K562 (cell line): ENCODE results near the gene KYAT1. TPM values are rescaled to one million over a fixed set of nuclear protein-coding genes. Genes with fewer than 3 reads are reported as not detected.

Source experiments
- ELF2 ChIP-seq: fragments of 250-450 bp; sonication (Bioruptor Pico); IDR thresholded peaks from 2 replicates; pipeline ENCODE4 v1.5.0; 2021; ENCODE audit warnings: mild to moderate bottlenecking
- FOS ChIP-seq: IDR thresholded peaks from 3 replicates; pipeline ENCODE4 v1.6.1; 2011; ENCODE audit not compliant: insufficient read length; ENCODE audit errors: extremely low read depth
- FOSL1 ChIP-seq: fragments of 200-800 bp; sonication (Bioruptor generic); conservative IDR thresholded peaks from 2 replicates; pipeline ENCODE4 v1.6.1; 2016; ENCODE audit warnings: missing genetic modification characterization, missing compliant biosample characterization
- HMGXB4 ChIP-seq: sonication (generic); formaldehyde crosslinking; IDR thresholded peaks from 2 replicates; pipeline ENCODE4 v1.8.1; 2023; ENCODE audit warnings: mild to moderate bottlenecking, missing genetic modification reagents
- HNRNPUL1 ChIP-seq: fragments of 200-400 bp; formaldehyde crosslinking; IDR thresholded peaks from 2 replicates; pipeline ENCODE4 v1.6.1; 2017; ENCODE audit warnings: low read length
- MCM7 ChIP-seq, 2 experiments: fragments of 450-650 bp; IDR thresholded peaks; 2 replicates each; pipeline ENCODE4 v1.6.1; 2016 to 2018
- OTX1 ChIP-seq: fragments of 450-650 bp; formaldehyde crosslinking; IDR thresholded peaks from 2 replicates; pipeline ENCODE4 v1.4.0; 2022; ENCODE audit warnings: mild to moderate bottlenecking
- PHF21A ChIP-seq: fragments of 450-650 bp; IDR thresholded peaks from 2 replicates; pipeline ENCODE4 v1.6.1; 2017; ENCODE audit warnings: low read depth, borderline replicate concordance
- RBFOX2 ChIP-seq: fragments of 200-400 bp; formaldehyde crosslinking; IDR thresholded peaks from 2 replicates; pipeline ENCODE4 v1.6.1; 2017; ENCODE audit warnings: low read depth, mild to moderate bottlenecking, low read length, moderate library complexity
- SLC30A9 ChIP-seq: fragments of 250-450 bp; sonication (Bioruptor Pico); IDR thresholded peaks from 2 replicates; pipeline ENCODE4 v1.8.0; 2022; ENCODE audit warnings: mild to moderate bottlenecking, moderate library complexity
- SMARCB1 ChIP-seq: IDR thresholded peaks from 2 replicates; pipeline ENCODE4 v1.6.1; 2011; ENCODE audit warnings: improper control_type of control experiment, low read depth; ENCODE audit not compliant: insufficient read length
- TOE1 ChIP-seq, 2 experiments: fragments of 450-650 bp in 1 of 2; sonication (generic) in 1 of 2; formaldehyde crosslinking in 1 of 2; IDR thresholded peaks; 2 replicates each; pipeline versions ENCODE4 v1.7.1 to v1.8.0; 2016 to 2022; ENCODE audit warnings: borderline replicate concordance in 2 of 2, mild to moderate bottlenecking in 2 of 2, antibody characterized with exemption in 1 of 2, inconsistent platforms in 1 of 2, low read depth in 1 of 2, missing genetic modification reagents in 1 of 2, moderate library complexity in 1 of 2
- ZKSCAN1 ChIP-seq: fragments of 150-350 bp; IDR thresholded peaks from 2 replicates; pipeline ENCODE4 v1.6.1; 2016; ENCODE audit warnings: low read depth, low read length
- ZNF140 ChIP-seq: fragments of 250-450 bp; sonication (Bioruptor Pico); IDR thresholded peaks from 2 replicates; pipeline ENCODE4 v1.8.0; 2021; ENCODE audit warnings: moderate library complexity, mild to moderate bottlenecking, inconsistent platforms
- ZNF318 ChIP-seq, 2 experiments: fragments of 450-650 bp; IDR thresholded peaks; 2 replicates each; pipeline ENCODE4 v1.6.1; 2016; ENCODE audit warnings: mild to moderate bottlenecking in 2 of 2, borderline replicate concordance in 1 of 2, low read depth in 1 of 2, moderate library complexity in 1 of 2
- ZNF431 ChIP-seq: sonication (generic); formaldehyde crosslinking; IDR thresholded peaks from 2 replicates; pipeline ENCODE4 v1.8.0; 2022; ENCODE audit warnings: mild to moderate bottlenecking, missing genetic modification reagents
- ZNF668 ChIP-seq: fragments of 250-450 bp; sonication (Bioruptor Pico); IDR thresholded peaks from 2 replicates; pipeline ENCODE4 v1.8.0; 2022; ENCODE audit warnings: mild to moderate bottlenecking, inconsistent platforms
- ZNF785 ChIP-seq: fragments of 250-450 bp; sonication (Bioruptor Pico); IDR thresholded peaks from 2 replicates; pipeline ENCODE4 v1.4.0; 2020; ENCODE audit warnings: mild to moderate bottlenecking
- polyA plus RNA-seq, 8 experiments: library from polyadenylated mRNA; depleted of rRNA in 4 of 8; stranded (reverse) in 5 of 8; unstranded in 3 of 8; fragments of >200 nt; fragmentation: Nextera tagmentation in 2 of 8; fragmentation: Illumina TruSeq in 1 of 8; extraction: Ambion mirVana in 2 of 8; extraction: Trizol in 1 of 8; gene quantifications; 2 replicates each; pipeline versions ENCODE4 v1.2.1 to v1.2.3, GENCODE V29; 2011 to 2014; ENCODE audit warnings: inconsistent platforms in 1 of 8, missing spikeins in 1 of 8
- total RNA-seq, 7 experiments: library from RNA; depleted of rRNA in 6 of 7; stranded (reverse); fragments of >200 nt in 6 of 7; fragmentation: Illumina TruSeq in 2 of 7; extraction: Trizol in 2 of 7; gene quantifications; 2 replicates each; pipeline versions ENCODE4 v1.2.1 to v1.2.3, GENCODE V29; 2011 to 2021; ENCODE audit warnings: low replicate concordance in 1 of 7

Gene KYAT1
- total and polyA plus RNA-seq, 9 of the 15 experiments (the other 6 are each of a cell fraction or from before 2014, with no cell fraction given), result 6.4 to 16.8 (median 11.1) TPM

DNA sequence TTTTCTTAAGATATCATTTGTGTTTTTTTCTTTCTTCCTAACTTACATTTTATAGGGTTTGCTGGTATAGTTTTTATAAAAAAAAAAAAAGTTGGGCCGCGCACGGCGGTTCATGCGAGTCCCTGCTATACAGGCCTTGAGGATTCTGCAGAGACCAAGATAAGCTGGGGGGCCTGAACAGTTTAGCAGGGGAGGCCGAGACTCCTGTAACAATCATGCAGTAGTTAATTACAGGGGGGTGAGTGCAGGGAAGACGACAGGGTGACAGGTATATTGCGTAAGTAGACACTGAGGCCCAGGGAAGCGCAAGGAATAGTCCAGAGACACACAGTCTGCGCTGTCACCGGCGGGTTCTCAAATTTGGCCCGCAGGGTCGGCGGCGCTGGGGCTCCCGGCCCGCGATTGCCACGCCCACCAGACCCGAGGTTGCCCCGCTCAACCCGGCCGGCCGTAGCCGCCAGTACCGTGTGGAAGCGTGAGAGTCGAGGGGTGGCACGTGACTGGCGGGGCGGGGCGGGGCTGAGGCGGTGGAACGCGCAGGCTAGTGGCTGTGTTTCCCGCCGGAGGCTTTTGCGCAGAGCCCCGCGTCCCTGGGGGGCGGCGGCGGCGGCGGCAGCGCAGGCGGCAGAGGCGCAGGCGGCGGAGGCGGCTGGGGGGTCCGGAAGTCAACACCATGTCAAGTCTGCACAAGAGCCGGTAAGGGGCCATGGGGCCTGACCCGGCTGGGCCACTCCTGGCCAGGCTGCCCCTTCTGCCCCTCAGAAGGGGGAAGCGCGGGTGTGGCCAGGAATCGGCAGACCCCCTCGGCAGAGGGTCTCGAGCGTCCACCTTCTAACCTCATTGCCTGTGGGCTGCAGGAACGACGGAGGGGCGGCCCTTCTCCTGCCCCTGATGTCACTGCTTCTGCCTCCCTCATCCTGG is 94.8 kb downstream of the KYAT1 start, which contains the start of gene TBC1D13 (continued):
- TF ChIP-seq ZKSCAN1 (peak; percentile 70; the same call in 1 of the 2 replicates), FOS (no peak), ZNF785 (CRISPR knock-in tag) (no peak), ZNF668 (CRISPR knock-in tag) (peak; percentile 71; the same call in 1 of the 2 replicates), MCM7 (IDR thresholded peaks at IDR 0.05) (no peak), HMGXB4 (CRISPR knock-in tag) (peak; percentile 81; the same call in 1 of the 2 replicates), HNRNPUL1 (no peak), FOSL1 (tag) (peak; percentile 52), ZNF318 (IDR thresholded peaks at IDR 0.05; ENCODE audit: borderline replicate concordance in 1 of 2, low read depth in 1 of 2) (peak in 1 of 2 experiments; percentile 59; a peak in 1 of 4 replicates), ZNF431 (CRISPR knock-in tag) (peak; percentile 83), ZNF140 (CRISPR knock-in tag) (no peak), PHF21A (peak; percentile 36; the same call in 1 of the 2 replicates), ELF2 (CRISPR knock-in tag) (peak; percentile 71; the same call in 1 of the 2 replicates), TOE1 (IDR thresholded peaks at IDR 0.05; ENCODE audit: borderline replicate concordance) (peak; percentile 97), TOE1 (CRISPR knock-in tag; IDR thresholded peaks at IDR 0.05; ENCODE audit: borderline replicate concordance, low read depth) (no peak), SLC30A9 (CRISPR knock-in tag) (no peak), SMARCB1 (no peak), RBFOX2 (peak; percentile 83), OTX1 (CRISPR knock-in tag) (no peak)
